HEK293 (cell line): ENCODE data around the gene CERS3.

Experiments used
- CTCF ChIA-PET: fragments of 350-600 bp; formaldehyde crosslinking; extraction: SDS; loops from one replicate; lab custom pipeline; 2021; ENCODE audit warnings: antibody characterized with exemption; lab: Yijun Ruan, JAX
- POLR2A ChIA-PET: fragments of 300-600 bp; formaldehyde crosslinking; extraction: SDS; loops from one replicate; lab custom pipeline; 2020; ENCODE audit warnings: antibody characterized with exemption, inconsistent platforms; lab: Yijun Ruan, JAX
- H3K27ac ChIP-seq: fragments of 200-500 bp; sonication (Bioruptor generic); 2 replicates; pipeline ENCODE4 v1.5.1; 2014; ENCODE audit warnings: low read depth, low read length, control low read depth, inconsistent platforms; ENCODE audit errors: extremely low read depth
- H3K36me3 ChIP-seq, 2 experiments: fragments of 200-500 bp in 1 of 2; sonication (Bioruptor generic) in 1 of 2; 1 replicate in 1 of 2; 2 replicates in 1 of 2; pipeline ENCODE4 v1.5.1; 2014 to 2017; ENCODE audit warnings: inconsistent platforms in 2 of 2, low read length in 2 of 2; ENCODE audit not compliant: control insufficient read depth in 2 of 2, insufficient read depth in 1 of 2
- H3K4me1 ChIP-seq: fragments of 200-500 bp; sonication (Bioruptor generic); 2 replicates; pipeline ENCODE4 v1.5.1; 2014; ENCODE audit warnings: mild to moderate bottlenecking, low read length, inconsistent platforms; ENCODE audit not compliant: control insufficient read depth, insufficient read depth
- H3K4me3 ChIP-seq: 2 replicates; pipeline ENCODE4 v1.5.1; 2011; ENCODE audit warnings: low read depth, mild to moderate bottlenecking, control low read depth, low read length, moderate library complexity
- H3K9me3 ChIP-seq: fragments of 200-500 bp; sonication (Bioruptor generic); 2 replicates; pipeline ENCODE4 v1.5.1; 2014; ENCODE audit warnings: low read depth, low read length, inconsistent platforms; ENCODE audit not compliant: control insufficient read depth, insufficient read depth
- FEZF1 ChIP-seq: fragments of 450-650 bp; formaldehyde crosslinking; IDR thresholded peaks from 2 replicates; pipeline ENCODE4 v1.5.1; 2016; ENCODE audit warnings: missing biosample characterization, missing genetic modification characterization
- GLIS2 ChIP-seq: fragments of 450-650 bp; formaldehyde crosslinking; IDR thresholded peaks from 2 replicates; pipeline ENCODE4 v1.5.1; 2016; ENCODE audit warnings: missing biosample characterization, missing genetic modification characterization
- IKZF3 ChIP-seq: fragments of 450-650 bp; IDR thresholded peaks from 2 replicates; pipeline ENCODE4 v1.5.0; 2018; ENCODE audit warnings: missing biosample characterization, mild to moderate bottlenecking, missing genetic modification characterization, moderate library complexity
- KLF7 ChIP-seq: fragments of 450-650 bp; formaldehyde crosslinking; IDR thresholded peaks from 2 replicates; pipeline ENCODE4 v1.5.1; 2016; ENCODE audit warnings: missing biosample characterization, missing genetic modification characterization, borderline replicate concordance
- RBAK ChIP-seq: fragments of 450-650 bp; formaldehyde crosslinking; IDR thresholded peaks from 2 replicates; pipeline ENCODE4 v1.5.1; 2016; ENCODE audit warnings: missing biosample characterization, missing genetic modification characterization
- SETDB1 ChIP-seq: IDR thresholded peaks from one replicate; pipeline ENCODE4 v1.6.1; 2017; ENCODE audit warnings: mild to moderate bottlenecking, low read length, moderate library complexity, mixed read lengths; ENCODE audit not compliant: insufficient read length
- ZBTB1 ChIP-seq: fragments of 450-650 bp; formaldehyde crosslinking; IDR thresholded peaks from 2 replicates; pipeline ENCODE4 v1.5.1; 2016; ENCODE audit warnings: missing biosample characterization, missing genetic modification characterization
- ZBTB21 ChIP-seq: fragments of 450-650 bp; formaldehyde crosslinking; IDR thresholded peaks from 2 replicates; pipeline ENCODE4 v1.5.1; 2017; ENCODE audit warnings: missing biosample characterization, missing genetic modification characterization
- ZFP41 ChIP-seq: fragments of 450-650 bp; formaldehyde crosslinking; IDR thresholded peaks from 2 replicates; pipeline ENCODE4 v1.5.1; 2016; ENCODE audit warnings: missing biosample characterization, missing genetic modification characterization, borderline replicate concordance
- ZNF121 ChIP-seq: fragments of 450-650 bp; formaldehyde crosslinking; IDR thresholded peaks from 2 replicates; pipeline ENCODE4 v1.5.1; 2016; ENCODE audit warnings: missing biosample characterization, missing genetic modification characterization
- ZNF155 ChIP-seq: fragments of 450-650 bp; formaldehyde crosslinking; IDR thresholded peaks from 2 replicates; pipeline ENCODE4 v1.5.1; 2016; ENCODE audit warnings: missing biosample characterization, missing genetic modification characterization
- ZNF16 ChIP-seq: fragments of 450-650 bp; formaldehyde crosslinking; IDR thresholded peaks from 2 replicates; pipeline ENCODE4 v1.5.1; 2016; ENCODE audit warnings: low read depth, missing biosample characterization, missing genetic modification characterization
- ZNF211 ChIP-seq: fragments of 450-650 bp; formaldehyde crosslinking; IDR thresholded peaks from 2 replicates; pipeline ENCODE4 v1.5.1; 2016; ENCODE audit warnings: low read depth, missing biosample characterization, missing genetic modification characterization
- ZNF37A ChIP-seq: fragments of 450-650 bp; IDR thresholded peaks from 2 replicates; pipeline ENCODE4 v1.5.1; 2018; ENCODE audit warnings: missing biosample characterization, missing genetic modification characterization
- ZNF391 ChIP-seq: fragments of 450-650 bp; formaldehyde crosslinking; IDR thresholded peaks from 2 replicates; pipeline ENCODE4 v1.5.1; 2016; ENCODE audit warnings: low read depth, missing biosample characterization, missing genetic modification characterization, borderline replicate concordance
- ZNF48 ChIP-seq: fragments of 450-650 bp; formaldehyde crosslinking; IDR thresholded peaks from 2 replicates; pipeline ENCODE4 v1.5.1; 2016; ENCODE audit warnings: missing biosample characterization, missing genetic modification characterization
- ZNF571 ChIP-seq: fragments of 450-650 bp; formaldehyde crosslinking; IDR thresholded peaks from 2 replicates; pipeline ENCODE4 v1.5.0; 2017; ENCODE audit warnings: missing biosample characterization, missing genetic modification characterization
- ZNF585B ChIP-seq: fragments of 450-650 bp; formaldehyde crosslinking; IDR thresholded peaks from 2 replicates; pipeline ENCODE4 v1.5.1; 2016; ENCODE audit warnings: missing biosample characterization, missing genetic modification characterization
- ZNF596 ChIP-seq: fragments of 450-650 bp; IDR thresholded peaks from 2 replicates; pipeline ENCODE4 v1.5.0; 2018; ENCODE audit warnings: missing biosample characterization, mild to moderate bottlenecking, missing genetic modification characterization, moderate library complexity
- ZNF624 ChIP-seq: fragments of 450-650 bp; formaldehyde crosslinking; IDR thresholded peaks from 2 replicates; pipeline ENCODE4 v1.5.1; 2017; ENCODE audit warnings: missing biosample characterization, missing genetic modification characterization
- ZNF76 ChIP-seq: fragments of 450-650 bp; formaldehyde crosslinking; IDR thresholded peaks from 2 replicates; pipeline ENCODE4; 2016; ENCODE audit warnings: low read depth, missing biosample characterization, missing genetic modification characterization, borderline replicate concordance
- ZNF768 ChIP-seq: fragments of 450-650 bp; formaldehyde crosslinking; IDR thresholded peaks from 2 replicates; pipeline ENCODE4 v1.5.1; 2018; ENCODE audit warnings: missing biosample characterization, mild to moderate bottlenecking, missing genetic modification characterization
- ZNF843 ChIP-seq: fragments of 450-650 bp; formaldehyde crosslinking; IDR thresholded peaks from 2 replicates; pipeline ENCODE4 v1.5.1; 2016; ENCODE audit warnings: missing biosample characterization, missing genetic modification characterization
- TF ChIP-seq, protein P1 (sequence below): fragments of 450-650 bp; formaldehyde crosslinking; IDR thresholded peaks from 2 replicates; pipeline ENCODE4 v1.5.1; 2016; ENCODE audit warnings: missing biosample characterization, missing genetic modification characterization

CERS3 gene

DNA sequence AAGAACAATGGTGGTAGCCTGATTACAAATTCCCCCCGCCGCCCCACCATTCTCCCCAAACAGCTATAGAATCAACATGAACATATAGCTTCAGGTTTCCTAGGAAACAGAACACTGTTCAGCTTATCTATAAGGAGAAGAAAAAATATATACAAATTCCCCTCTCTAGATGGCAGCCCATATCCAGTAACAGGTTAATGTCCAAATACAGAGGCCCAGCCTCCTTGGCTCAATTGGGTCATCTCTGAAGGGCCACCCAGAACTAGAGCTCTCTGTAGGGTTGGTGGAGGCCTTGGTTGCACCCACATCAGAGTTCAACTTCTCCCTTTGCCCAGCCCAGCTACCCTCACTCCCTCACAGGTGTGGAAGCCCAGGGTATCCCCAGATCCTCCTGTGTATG, 95.4 kb downstream of the CERS3 start:
- ChIA-PET POLR2A (no interaction called here), CTCF (interaction anchor here (0.6 to 1.8 kb wide), 6 partner anchors 81 to 538 kb away, joined by 3 to 8 read pairs (median 4); no protein-coding TSS in a partner anchor)
- H3K4me1 ChIP-seq: no peaks in the 10 kb centered on the region

DNA sequence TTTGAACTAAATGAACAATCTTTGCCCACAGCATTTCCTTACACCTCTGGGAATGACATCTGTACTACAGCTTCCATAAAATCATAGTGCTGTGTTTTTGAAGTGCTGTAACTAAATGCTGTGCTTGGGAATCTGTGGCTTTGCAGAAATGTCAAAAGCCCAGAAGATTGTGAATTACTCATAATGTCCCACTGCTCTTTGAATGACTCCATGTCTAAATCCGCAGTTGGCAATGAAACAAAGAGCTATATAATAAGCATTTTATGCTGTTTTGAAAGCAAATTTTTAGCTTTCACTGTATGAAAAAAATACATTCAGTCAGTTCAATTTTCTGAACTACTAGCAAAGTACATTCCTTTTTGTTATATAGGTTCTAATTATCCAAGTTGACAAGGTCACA, 98.3 kb downstream of the CERS3 start:
- H3K4me3 ChIP-seq: no peak overlapping the region
- CTCF ChIA-PET: no interaction called here
- no peaks in the 10 kb centered on the region for H3K4me1 ChIP-seq
- H3K27ac ChIP-seq: no peak overlapping the region
- POLR2A ChIA-PET: no interaction called here
- H3K9me3 ChIP-seq: no peaks in the 10 kb centered on the region
- TF ChIP-seq ZNF37A (no peak), KLF7 (tag by site-specific recombination) (no peak)
- no peaks in the 10 kb centered on the region for H3K36me3 ChIP-seq

More for the DNA sequence above, 95.4 kb downstream of the CERS3 start:
- no peaks in the 10 kb centered on the region for H3K9me3 ChIP-seq
- no peaks in the 10 kb centered on the region for H3K36me3 ChIP-seq
- H3K4me3 ChIP-seq: no peak overlapping the region
- TF ChIP-seq ZNF211 (tag by site-specific recombination): no peak
- TF ChIP-seq ZNF624 (tag by site-specific recombination): no peak
- no peak for TF ChIP-seq ZNF391
- TF ChIP-seq ZNF155 (tag by site-specific recombination): no peak
- no peak for TF ChIP-seq ZNF16
- TF ChIP-seq ZNF768 (tag by site-specific recombination): no peak
- TF ChIP-seq ZNF571 (tag by site-specific recombination): no peak
- TF ChIP-seq ZBTB21 (tag by site-specific recombination): no peak
- TF ChIP-seq ZNF76: no peak
- H3K27ac ChIP-seq: no peak overlapping the region

DNA sequence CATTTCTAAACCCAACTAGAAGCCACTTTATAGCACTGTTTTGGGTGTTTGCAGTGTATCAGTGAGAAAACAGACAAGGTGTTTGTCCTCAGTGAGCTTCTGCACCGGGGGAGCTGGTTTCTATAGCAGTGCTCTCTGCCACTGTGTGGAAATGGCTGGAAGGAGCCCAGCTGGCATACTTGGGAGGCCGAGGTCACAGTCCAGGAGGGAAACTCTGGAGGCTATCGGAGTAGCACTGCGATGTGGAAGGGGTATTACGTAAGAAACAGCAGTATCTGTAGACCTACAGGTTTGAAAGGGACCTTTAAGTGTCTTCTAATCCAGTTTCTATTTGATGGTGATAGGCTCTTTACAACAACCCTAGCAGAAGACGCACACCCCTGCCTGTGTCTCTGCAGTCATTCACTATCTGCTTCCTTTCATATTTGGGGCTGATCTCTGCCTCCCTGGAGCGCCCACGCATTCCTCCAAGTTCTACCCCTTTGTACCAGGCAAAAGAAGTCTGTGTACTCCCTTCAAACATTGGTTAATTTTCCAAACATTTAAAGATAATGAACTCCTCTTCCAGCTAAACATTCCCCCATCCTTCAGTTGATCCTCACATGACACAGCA, 99.5 kb downstream of the CERS3 start:
- H3K4me1 ChIP-seq: no peaks in the 10 kb centered on the region
- no peak overlapping the region for H3K27ac ChIP-seq
- TF ChIP-seq FEZF1 (tag by site-specific recombination) (no peak), GLIS2 (tag by site-specific recombination) (no peak), ZNF843 (tag by site-specific recombination) (no peak), ZNF121 (tag by site-specific recombination) (no peak), SETDB1 (no peak), RBAK (tag by site-specific recombination) (no peak), ZNF48 (tag by site-specific recombination) (no peak), ZNF585B (tag by site-specific recombination) (no peak), IKZF3 (tag by site-specific recombination) (no peak), ZBTB1 (tag by site-specific recombination) (no peak), ZNF596 (tag by site-specific recombination) (no peak), ZFP41 (no peak)
- TF ChIP-seq, protein P1, sequence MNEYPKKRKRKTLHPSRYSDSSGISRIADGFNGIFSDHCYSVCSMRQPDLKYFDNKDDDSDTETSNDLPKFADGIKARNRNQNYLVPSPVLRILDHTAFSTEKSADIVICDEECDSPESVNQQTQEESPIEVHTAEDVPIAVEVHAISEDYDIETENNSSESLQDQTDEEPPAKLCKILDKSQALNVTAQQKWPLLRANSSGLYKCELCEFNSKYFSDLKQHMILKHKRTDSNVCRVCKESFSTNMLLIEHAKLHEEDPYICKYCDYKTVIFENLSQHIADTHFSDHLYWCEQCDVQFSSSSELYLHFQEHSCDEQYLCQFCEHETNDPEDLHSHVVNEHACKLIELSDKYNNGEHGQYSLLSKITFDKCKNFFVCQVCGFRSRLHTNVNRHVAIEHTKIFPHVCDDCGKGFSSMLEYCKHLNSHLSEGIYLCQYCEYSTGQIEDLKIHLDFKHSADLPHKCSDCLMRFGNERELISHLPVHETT (tag by site-specific recombination): no peak
- no peaks in the 10 kb centered on the region for H3K9me3 ChIP-seq
- POLR2A ChIA-PET: no interaction called here
- no peaks in the 10 kb centered on the region for H3K36me3 ChIP-seq
- CTCF ChIA-PET: no interaction called here
- H3K4me3 ChIP-seq: no peak overlapping the region
